Measurements from ENCODE around the gene OR8S1. TPM values are rescaled to one million over a fixed set of nuclear protein-coding genes. Genes with fewer than 3 reads are reported as not detected.
"Not testable (repeated sequence)": the region's sequence is repeated elsewhere in the genome, so short reads cannot be mapped to it uniquely, and the experiment has no call there.

OR8S1 gene
- total RNA-seq (2014; rRNA removed; shearing (Covaris generic)), result not detected in 2 replicates

GRCh38 chr12:48525332-48525731 lies at the start of gene OR8S1:
OR8S1 (plus strand) TSS chr12:48525632; CDS start chr12:48525632, 0 bp downstream.
- in situ Hi-C loops (cut with HindIII; ENCODE audit: low sequenced_read_pairs), result no loop called here
- DNase-seq (ENCODE audit: low spot score), result no peak

- DNase-seq (ENCODE audit: low spot score), result no peak
- in situ Hi-C loops (cut with HindIII; ENCODE audit: low sequenced_read_pairs), result no loop called here
Measured at GRCh38 chr12:48482198-48482597, 43.2 kb upstream of the OR8S1 start, which contains the start of gene C12orf54. C12orf54 (plus strand) TSS chr12:48482498; CDS start chr12:48483297, 799 bp downstream.

- in situ Hi-C loops (cut with HindIII; ENCODE audit: low sequenced_read_pairs), result no loop called here
- DNase-seq (ENCODE audit: low spot score), result no peak
Measured at GRCh38 chr12:48482930-48483329, 42.5 kb upstream of the OR8S1 start.

GRCh38 chr12:48486261-48486660 lies 39.2 kb upstream of the OR8S1 start:
- no peak for DNase-seq (ENCODE audit: low spot score)
- in situ Hi-C loops (cut with HindIII; ENCODE audit: low sequenced_read_pairs), result no loop called here

GRCh38 chr12:48486679-48487078 lies 38.8 kb upstream of the OR8S1 start:
- in situ Hi-C loops (cut with HindIII; ENCODE audit: low sequenced_read_pairs), result no loop called here
- no peak for DNase-seq (ENCODE audit: low spot score)

GRCh38 chr12:48489012-48489411 lies 36.4 kb upstream of the OR8S1 start:
- DNase-seq (ENCODE audit: low spot score), result no peak
- in situ Hi-C loops (cut with HindIII; ENCODE audit: low sequenced_read_pairs), result no loop called here

- DNase-seq (ENCODE audit: low spot score); in situ Hi-C loops (cut with HindIII; ENCODE audit: low sequenced_read_pairs): not testable (repeated sequence)
Measured at GRCh38 chr12:48489456-48489855, 36.0 kb upstream of the OR8S1 start.

- in situ Hi-C loops (cut with HindIII; ENCODE audit: low sequenced_read_pairs); DNase-seq (ENCODE audit: low spot score): not testable (repeated sequence)
Measured at GRCh38 chr12:48500281-48500680, 25.2 kb upstream of the OR8S1 start.

GRCh38 chr12:48506836-48507235 lies 18.6 kb upstream of the OR8S1 start:
- in situ Hi-C loops (cut with HindIII; ENCODE audit: low sequenced_read_pairs), result not testable (repeated sequence)

GRCh38 chr12:48508987-48509386 lies 16.4 kb upstream of the OR8S1 start:
- in situ Hi-C loops (cut with HindIII; ENCODE audit: low sequenced_read_pairs), result no loop called here
- DNase-seq (ENCODE audit: low spot score), result no peak

More at GRCh38 chr12:48506836-48507235, 18.6 kb upstream of the OR8S1 start:
- DNase-seq (ENCODE audit: low spot score), result not testable (repeated sequence)

GRCh38 chr12:48510111-48510510 lies 15.3 kb upstream of the OR8S1 start:
- DNase-seq (ENCODE audit: low spot score), result no peak
- in situ Hi-C loops (cut with HindIII; ENCODE audit: low sequenced_read_pairs), result no loop called here

- in situ Hi-C loops (cut with HindIII; ENCODE audit: low sequenced_read_pairs), result no loop called here
- DNase-seq (ENCODE audit: low spot score), result no peak
Measured at GRCh38 chr12:48512855-48513254, 12.6 kb upstream of the OR8S1 start.

GRCh38 chr12:48514728-48515127 lies 10.7 kb upstream of the OR8S1 start:
- no peak for DNase-seq (ENCODE audit: low spot score)
- in situ Hi-C loops (cut with HindIII; ENCODE audit: low sequenced_read_pairs), result no loop called here

- DNase-seq (ENCODE audit: low spot score); in situ Hi-C loops (cut with HindIII; ENCODE audit: low sequenced_read_pairs): not testable (repeated sequence)
Measured at GRCh38 chr12:48520381-48520780, 5.1 kb upstream of the OR8S1 start.

- no peak for DNase-seq (ENCODE audit: low spot score)
- in situ Hi-C loops (cut with HindIII; ENCODE audit: low sequenced_read_pairs), result no loop called here
Measured at GRCh38 chr12:48527891-48528670, 2.6 kb downstream of the OR8S1 start.

- in situ Hi-C loops (cut with HindIII; ENCODE audit: low sequenced_read_pairs), result no loop called here
- DNase-seq (ENCODE audit: low spot score), result no peak
Measured at GRCh38 chr12:48532601-48533000, 7.2 kb downstream of the OR8S1 start.

- in situ Hi-C loops (cut with HindIII; ENCODE audit: low sequenced_read_pairs), result no loop called here
- no peak for DNase-seq (ENCODE audit: low spot score)
Measured at GRCh38 chr12:48536602-48537001, 11.2 kb downstream of the OR8S1 start.

GRCh38 chr12:48542300-48542928 lies 17.0 kb downstream of the OR8S1 start:
- in situ Hi-C loops (cut with HindIII; ENCODE audit: low sequenced_read_pairs), result no loop called here
- DNase-seq (ENCODE audit: low spot score), result peak; percentile 23

- DNase-seq (ENCODE audit: low spot score), result no peak
- in situ Hi-C loops (cut with HindIII; ENCODE audit: low sequenced_read_pairs), result no loop called here
Measured at GRCh38 chr12:48545833-48546469, 20.5 kb downstream of the OR8S1 start.

- in situ Hi-C loops (cut with HindIII; ENCODE audit: low sequenced_read_pairs); DNase-seq (ENCODE audit: low spot score): not testable (repeated sequence)
Measured at GRCh38 chr12:48547012-48547411, 21.6 kb downstream of the OR8S1 start.

Data from G401 (cell line).